ENCODE measurements around the gene DDX25.

Gene DDX25

DNA sequence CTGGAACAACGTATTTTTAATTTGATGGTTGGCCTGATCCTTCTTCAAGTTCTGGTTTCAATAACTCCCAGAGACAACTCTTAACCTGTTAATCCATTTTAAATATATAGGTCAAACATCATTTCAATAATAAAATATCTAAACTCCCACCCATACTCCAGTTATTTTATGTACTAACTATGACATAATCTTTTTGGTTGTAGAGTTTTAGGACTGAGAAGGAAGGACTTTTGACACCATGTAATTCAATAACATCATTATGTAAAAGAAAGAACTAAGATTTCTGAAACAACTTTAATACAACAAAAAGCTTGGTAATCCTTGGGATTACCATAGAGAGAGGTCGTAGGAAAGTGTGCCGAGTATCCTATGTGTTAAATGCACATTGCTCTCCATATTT is 73.0 kb downstream of the DDX25 start:
- WGBS (ENCODE audit: insufficient coverage, insufficient read length), result no CpG with 5 or more reads among the region's 3 CpGs
- no peaks in the 10 kb centered on the region for H3K9me3 ChIP-seq (ENCODE audit: control insufficient read depth, insufficient read depth, low read length)
- no peak overlapping the region for H3K27ac ChIP-seq (ENCODE audit: low read length)
- DNase-seq (ENCODE audit: low read depth, low spot score), result no peak
- H3K4me1 ChIP-seq (ENCODE audit: control insufficient read depth, insufficient read depth, low read length), result no peaks in the 10 kb centered on the region; the same call in 1 of the 2 replicates
- no peaks in the 10 kb centered on the region; the same call in 1 of the 2 replicates for H3K36me3 ChIP-seq (ENCODE audit: control insufficient read depth, insufficient read depth, low read length)
- no peaks in the 10 kb centered on the region for H3K27me3 ChIP-seq (ENCODE audit: control insufficient read depth, insufficient read depth, low read length)
- H3K4me3 ChIP-seq (ENCODE audit: low read length), result no peak overlapping the region

DNA sequence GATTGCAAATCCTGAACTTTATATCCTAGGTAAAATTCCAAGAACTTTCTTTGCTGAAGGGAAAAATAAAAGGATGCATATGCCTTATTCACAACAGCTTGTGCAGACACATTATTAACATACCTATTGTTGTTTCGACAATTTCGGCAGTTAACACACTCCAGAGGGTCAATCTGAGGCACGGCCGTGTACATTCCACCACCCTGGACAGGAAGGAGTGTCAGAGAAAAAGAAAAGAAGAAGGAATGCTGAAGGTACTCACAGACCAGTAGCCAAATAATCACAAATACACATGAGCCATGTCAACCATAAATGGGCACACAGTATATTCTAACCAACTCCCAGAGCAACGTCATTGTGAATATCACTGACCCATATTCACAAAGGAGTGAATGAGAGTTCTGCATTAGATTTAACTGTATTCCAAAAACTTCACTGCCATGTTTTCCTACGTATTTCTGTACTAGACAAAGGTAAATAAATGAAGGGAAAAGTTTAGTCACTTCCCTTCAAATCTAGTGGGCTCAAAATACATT is 73.9 kb downstream of the DDX25 start:
- Histone ChIP-seq H3K36me3 (ENCODE audit: control insufficient read depth, insufficient read depth, low read length) (peaks cover 2% of the 10 kb centered on the region; the same call in 1 of the 2 replicates), H3K27me3 (ENCODE audit: control insufficient read depth, insufficient read depth, low read length) (no peaks in the 10 kb centered on the region), H3K4me1 (ENCODE audit: control insufficient read depth, insufficient read depth, low read length) (no peaks in the 10 kb centered on the region; the same call in 1 of the 2 replicates), H3K27ac (ENCODE audit: low read length) (no peak overlapping the region), H3K9me3 (ENCODE audit: control insufficient read depth, insufficient read depth, low read length) (no peaks in the 10 kb centered on the region), H3K4me3 (ENCODE audit: low read length) (no peak overlapping the region)
- no CpG with 5 or more reads among the region's 6 CpGs for WGBS (ENCODE audit: insufficient coverage, insufficient read length)
- no peak for DNase-seq (ENCODE audit: low read depth, low spot score)

Data from iPS DF 6.9 (cell line).